Measurements from ENCODE around the gene SCGB1A1. TPM values are rescaled to one million over a fixed set of nuclear protein-coding genes. Genes with fewer than 3 reads are reported as not detected.

The SCGB1A1 gene
- total RNA-seq, 1 donor from 2014 or later: not detected

DNA sequence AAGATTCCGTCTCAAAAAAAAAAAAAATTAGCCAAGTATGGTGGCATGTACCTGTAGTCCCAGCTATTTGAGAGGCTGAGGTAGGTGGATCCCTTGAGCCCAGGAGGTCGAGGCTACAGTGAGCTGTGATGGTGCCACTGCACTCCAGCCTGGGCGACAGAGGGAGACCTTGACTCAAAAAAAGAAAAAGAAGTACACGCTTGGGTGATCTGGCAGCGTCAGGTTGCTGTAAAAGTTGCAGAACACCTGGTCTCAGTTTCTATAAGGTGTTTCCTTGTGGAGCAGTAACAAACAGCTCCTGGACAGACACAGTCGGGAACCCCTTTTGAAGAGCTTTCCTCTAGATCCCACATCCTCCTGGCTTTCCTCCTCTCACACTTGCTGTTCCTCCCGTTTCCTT is 45.8 kb downstream of the SCGB1A1 start:
- TF ChIP-seq, protein P1, sequence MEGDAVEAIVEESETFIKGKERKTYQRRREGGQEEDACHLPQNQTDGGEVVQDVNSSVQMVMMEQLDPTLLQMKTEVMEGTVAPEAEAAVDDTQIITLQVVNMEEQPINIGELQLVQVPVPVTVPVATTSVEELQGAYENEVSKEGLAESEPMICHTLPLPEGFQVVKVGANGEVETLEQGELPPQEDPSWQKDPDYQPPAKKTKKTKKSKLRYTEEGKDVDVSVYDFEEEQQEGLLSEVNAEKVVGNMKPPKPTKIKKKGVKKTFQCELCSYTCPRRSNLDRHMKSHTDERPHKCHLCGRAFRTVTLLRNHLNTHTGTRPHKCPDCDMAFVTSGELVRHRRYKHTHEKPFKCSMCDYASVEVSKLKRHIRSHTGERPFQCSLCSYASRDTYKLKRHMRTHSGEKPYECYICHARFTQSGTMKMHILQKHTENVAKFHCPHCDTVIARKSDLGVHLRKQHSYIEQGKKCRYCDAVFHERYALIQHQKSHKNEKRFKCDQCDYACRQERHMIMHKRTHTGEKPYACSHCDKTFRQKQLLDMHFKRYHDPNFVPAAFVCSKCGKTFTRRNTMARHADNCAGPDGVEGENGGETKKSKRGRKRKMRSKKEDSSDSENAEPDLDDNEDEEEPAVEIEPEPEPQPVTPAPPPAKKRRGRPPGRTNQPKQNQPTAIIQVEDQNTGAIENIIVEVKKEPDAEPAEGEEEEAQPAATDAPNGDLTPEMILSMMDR (IDR thresholded peaks at IDR 0.05; ENCODE audit: insufficient read depth, low read length, poor library complexity, severe bottlenecking): no peak
- no peaks in the 10 kb centered on the region for H3K27me3 ChIP-seq (ENCODE audit: control insufficient read depth, insufficient read depth, low read length)
- DNase-seq (ENCODE audit: low read depth): no peak
- H3K4me3 ChIP-seq (ENCODE audit: low read depth, low read length): no peak overlapping the region
- no peaks in the 10 kb centered on the region for H3K36me3 ChIP-seq (ENCODE audit: control insufficient read depth, insufficient read depth, low read length)

DNA sequence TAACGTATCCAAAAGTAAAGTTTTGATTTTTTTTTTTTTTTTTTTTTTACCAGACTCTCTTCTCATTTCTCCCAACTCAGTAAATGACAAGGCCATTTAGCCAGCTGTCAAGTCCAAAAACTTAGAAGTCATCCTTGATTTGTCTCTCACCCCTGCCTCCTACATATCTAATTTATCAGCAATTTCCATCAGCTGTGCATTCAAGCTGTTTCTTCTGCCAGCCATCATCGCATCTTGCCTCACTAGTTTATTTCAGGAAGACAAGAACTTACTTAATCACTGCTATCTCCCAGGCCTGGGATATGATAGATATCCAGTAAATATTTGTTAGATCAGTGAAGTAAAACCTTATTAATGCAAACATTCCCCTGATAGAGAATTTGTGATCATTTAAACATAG is 47.6 kb downstream of the SCGB1A1 start:
- Histone ChIP-seq H3K36me3 (ENCODE audit: control insufficient read depth, insufficient read depth, low read length) (no peaks in the 10 kb centered on the region), H3K4me3 (ENCODE audit: low read depth, low read length) (no peak overlapping the region), H3K27me3 (ENCODE audit: control insufficient read depth, insufficient read depth, low read length) (no peaks in the 10 kb centered on the region)
- DNase-seq (ENCODE audit: low read depth): no peak
- TF ChIP-seq, protein P1 (IDR thresholded peaks at IDR 0.05; ENCODE audit: insufficient read depth, low read length, poor library complexity, severe bottlenecking): no peak

DNA sequence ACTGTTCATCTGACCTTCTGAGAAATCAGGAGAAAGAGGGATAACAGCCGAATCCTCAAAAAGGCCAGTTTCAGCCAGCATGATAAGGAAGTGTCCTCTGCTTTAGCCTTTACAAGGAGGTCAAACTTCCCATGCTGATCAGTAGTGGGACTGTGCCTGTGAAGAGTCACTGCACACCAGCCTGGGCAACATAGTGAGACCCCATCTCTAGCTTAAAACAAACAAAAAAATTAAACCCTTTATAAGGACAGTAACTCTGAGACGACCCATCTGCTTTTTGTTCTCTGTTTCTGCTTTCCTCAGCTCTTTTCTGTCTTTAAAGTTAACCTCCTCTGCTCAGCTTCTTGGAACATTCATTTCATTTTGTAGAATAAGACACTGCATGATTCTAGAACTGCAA is 49.7 kb downstream of the SCGB1A1 start:
- Histone ChIP-seq H3K36me3 (ENCODE audit: control insufficient read depth, insufficient read depth, low read length) (no peaks in the 10 kb centered on the region), H3K4me3 (ENCODE audit: low read depth, low read length) (no peak overlapping the region), H3K27me3 (ENCODE audit: control insufficient read depth, insufficient read depth, low read length) (no peaks in the 10 kb centered on the region)
- TF ChIP-seq, protein P1 (IDR thresholded peaks at IDR 0.05; ENCODE audit: insufficient read depth, low read length, poor library complexity, severe bottlenecking): no peak
- DNase-seq (ENCODE audit: low read depth): no peak

DNA sequence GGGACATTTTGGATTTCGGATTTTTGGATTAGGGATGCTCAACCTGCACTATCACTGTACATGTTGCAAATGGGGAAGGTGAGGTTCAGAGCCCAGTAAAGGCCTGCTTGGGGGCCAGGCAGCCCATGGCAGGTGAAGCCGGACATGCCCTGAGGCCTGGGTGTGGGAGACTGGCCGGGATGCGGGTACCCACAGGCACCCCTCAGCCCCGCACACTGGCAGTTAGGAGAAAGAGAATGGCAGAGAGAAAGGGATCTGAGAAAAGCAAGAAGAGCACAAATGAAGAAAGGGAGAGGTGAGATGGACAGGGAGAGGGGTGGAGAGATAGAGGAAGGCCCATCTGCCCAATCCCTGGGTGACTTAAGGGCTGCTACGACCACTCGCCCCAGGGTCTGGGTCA is 52.8 kb downstream of the SCGB1A1 start:
- H3K4me3 ChIP-seq (ENCODE audit: low read depth, low read length): no peak overlapping the region
- TF ChIP-seq, protein P1 (IDR thresholded peaks at IDR 0.05; ENCODE audit: insufficient read depth, low read length, poor library complexity, severe bottlenecking): no peak
- no peak for DNase-seq (ENCODE audit: low read depth)
- no peaks in the 10 kb centered on the region for H3K36me3 ChIP-seq (ENCODE audit: control insufficient read depth, insufficient read depth, low read length)
- H3K27me3 ChIP-seq (ENCODE audit: control insufficient read depth, insufficient read depth, low read length): no peaks in the 10 kb centered on the region

DNA sequence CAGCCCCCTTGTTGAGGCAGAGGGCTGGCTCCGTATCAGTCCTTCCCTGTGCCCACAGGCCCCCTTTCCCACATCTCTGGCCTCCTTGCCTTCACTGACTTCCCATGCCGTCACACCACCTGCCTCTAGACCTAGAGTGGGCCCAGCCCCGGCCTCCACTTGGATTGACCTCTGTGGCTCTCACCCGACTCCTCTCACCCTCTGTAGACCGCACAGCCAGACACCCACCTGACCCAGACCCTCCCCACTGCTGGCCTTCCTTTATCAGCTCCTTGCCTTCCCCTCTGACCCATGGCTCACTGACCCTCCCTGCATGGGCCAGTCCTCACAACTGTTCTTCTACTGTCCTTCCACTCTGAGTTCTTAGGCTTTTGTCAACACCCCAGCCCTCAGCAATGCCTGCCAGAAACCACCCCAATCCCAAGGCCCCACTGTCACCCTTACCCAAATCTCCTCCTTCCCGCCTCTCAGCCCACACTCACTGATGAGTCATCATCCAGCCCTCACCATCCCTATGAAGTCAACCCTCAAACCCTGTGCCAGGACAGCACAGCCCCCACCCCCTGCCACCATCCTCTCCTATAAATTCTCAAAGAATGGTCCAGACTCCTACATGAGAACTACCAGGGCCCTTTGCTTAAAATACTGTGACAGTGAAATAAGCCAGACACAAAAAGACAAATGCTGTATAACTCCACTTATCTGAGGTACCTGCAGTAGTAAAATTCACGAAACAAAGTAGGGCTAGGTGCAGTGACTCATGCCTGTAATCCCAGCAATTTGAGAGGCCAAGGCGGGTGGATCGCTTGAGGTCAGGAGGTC is 53.4 kb downstream of the SCGB1A1 start:
- no peak for DNase-seq (ENCODE audit: low read depth)
- H3K4me3 ChIP-seq (ENCODE audit: low read depth, low read length): no peak overlapping the region
- TF ChIP-seq, protein P1 (IDR thresholded peaks at IDR 0.05; ENCODE audit: insufficient read depth, low read length, poor library complexity, severe bottlenecking): no peak
- H3K27me3 ChIP-seq (ENCODE audit: control insufficient read depth, insufficient read depth, low read length): no peaks in the 10 kb centered on the region
- H3K36me3 ChIP-seq (ENCODE audit: control insufficient read depth, insufficient read depth, low read length): no peaks in the 10 kb centered on the region

Other genes with a start within 250 kb of the SCGB1A1 start
- gene SCGB1D1, start 228.8 kb upstream of the SCGB1A1 start, total RNA-seq: not detected in 2 replicates
- not detected in 2 replicates for gene SCGB2A1, start 210.4 kb upstream of the SCGB1A1 start, total RNA-seq
- not detected in 2 replicates for gene SCGB1D2, start 176.8 kb upstream of the SCGB1A1 start, total RNA-seq
- not detected in 2 replicates for gene SCGB2A2, start 148.9 kb upstream of the SCGB1A1 start, total RNA-seq
- not detected in 2 replicates for gene SCGB1D4, start 120.0 kb upstream of the SCGB1A1 start, total RNA-seq
- gene ASRGL1, start 81.6 kb upstream of the SCGB1A1 start, total RNA-seq: 20.3 and 21.7 TPM in 2 replicates
- 224 and 226 TPM in 2 replicates for gene AHNAK, start 127.8 kb downstream of the SCGB1A1 start, total RNA-seq
- gene EEF1G, start 154.9 kb downstream of the SCGB1A1 start, total RNA-seq: 2,411 and 2,583 TPM in 2 replicates
- gene TUT1, start 172.5 kb downstream of the SCGB1A1 start, total RNA-seq: 15.0 and 15.2 TPM in 2 replicates
- 136 and 137 TPM in 2 replicates for gene MTA2, start 182.8 kb downstream of the SCGB1A1 start, total RNA-seq
- 20.9 and 21.1 TPM in 2 replicates for gene EML3, start 193.7 kb downstream of the SCGB1A1 start, total RNA-seq
- 0.55 and 1.4 TPM in 2 replicates for gene ROM1, start 194.2 kb downstream of the SCGB1A1 start, total RNA-seq
- 68.7 and 80.8 TPM in 2 replicates for gene B3GAT3, start 203.0 kb downstream of the SCGB1A1 start, total RNA-seq
- 271 and 300 TPM in 2 replicates for gene GANAB, start 227.6 kb downstream of the SCGB1A1 start, total RNA-seq
- gene INTS5, start 234.3 kb downstream of the SCGB1A1 start, total RNA-seq: 26.9 and 36.4 TPM in 2 replicates
- 64.8 and 76.5 TPM in 2 replicates for gene C11orf98, start 246.2 kb downstream of the SCGB1A1 start, total RNA-seq
- 3.4 and 4.0 TPM in 2 replicates for gene CSKMT, start 246.3 kb downstream of the SCGB1A1 start, total RNA-seq